Glutamatergic neuron (in vitro differentiated cells): Measurements from ENCODE around the gene MAPK1. TPM values are rescaled to one million over a fixed set of nuclear protein-coding genes. Genes with fewer than 3 reads are reported as not detected.
"Not testable (repeated sequence)": the region's sequence is repeated elsewhere in the genome, so short reads cannot be mapped to it uniquely, and the experiment has no call there.

Source experiments
- DNase-seq: peaks from one replicate; pipeline ENCODE4 v3.0.0; 2022
- H3K27ac Mint-ChIP-seq: one replicate; pipeline ENCODE4 v1.8.0; 2020; ENCODE audit warnings: mild to moderate bottlenecking, mixed read lengths, inconsistent platforms; ENCODE audit not compliant: unreplicated experiment
- H3K27me3 Mint-ChIP-seq: one replicate; pipeline ENCODE4 v1.8.0; 2020; ENCODE audit warnings: mild to moderate bottlenecking, moderate library complexity, mixed read lengths, inconsistent platforms; ENCODE audit not compliant: unreplicated experiment
- H3K36me3 Mint-ChIP-seq: one replicate; pipeline ENCODE4 v1.8.0; 2020; ENCODE audit warnings: mild to moderate bottlenecking, mixed read lengths, inconsistent platforms; ENCODE audit not compliant: unreplicated experiment
- H3K4me1 Mint-ChIP-seq: one replicate; pipeline ENCODE4 v1.8.0; 2020; ENCODE audit warnings: mild to moderate bottlenecking, low read depth, mixed read lengths, inconsistent platforms; ENCODE audit not compliant: unreplicated experiment
- H3K4me3 Mint-ChIP-seq: one replicate; pipeline ENCODE4 v1.8.0; 2020; ENCODE audit warnings: mild to moderate bottlenecking, mixed read lengths, inconsistent platforms; ENCODE audit not compliant: unreplicated experiment
- H3K9me3 Mint-ChIP-seq: one replicate; pipeline ENCODE4 v1.8.0; 2020; ENCODE audit warnings: mild to moderate bottlenecking, moderate library complexity, mixed read lengths, inconsistent platforms; ENCODE audit not compliant: unreplicated experiment
- total RNA-seq: library from RNA; stranded (reverse); fragmentation: NEBNext Ultra II Directional; extraction: Animal tissue kit (Norgen Biotek cat#: 25700); gene quantifications from one replicate; pipeline ENCODE4 v1.2.1, GENCODE V29; 2021; ENCODE audit not compliant: unreplicated experiment
- TF ChIP-seq, protein P1 (sequence below): fragments of 200-600 bp; sonication (generic); IDR thresholded peaks from one replicate; pipeline ENCODE4 v1.5.0; 2021; ENCODE audit not compliant: partially characterized antibody, unreplicated experiment

The MAPK1 gene
- total RNA-seq, 1 donor from 2014 or later: 148 TPM

DNA sequence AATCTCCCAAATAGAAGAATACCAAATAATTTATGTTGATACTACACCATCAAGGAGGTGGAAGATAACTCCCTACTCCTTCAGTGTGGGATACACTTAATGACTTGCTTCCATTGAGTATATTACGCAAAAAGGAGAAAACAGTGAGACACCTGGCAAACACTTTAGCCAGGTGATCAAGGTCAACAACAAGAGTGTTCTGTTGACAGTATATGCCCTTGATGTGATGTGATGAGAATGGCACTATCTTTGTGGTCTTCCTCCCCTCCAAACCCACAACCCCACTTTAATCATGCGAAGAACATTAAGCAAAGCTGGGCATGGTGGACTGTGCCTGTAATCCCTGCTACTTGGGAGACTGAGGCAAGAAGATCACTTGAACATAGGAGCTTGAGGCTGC, 26.0 kb downstream of the MAPK1 start:
- TF ChIP-seq, protein P1, sequence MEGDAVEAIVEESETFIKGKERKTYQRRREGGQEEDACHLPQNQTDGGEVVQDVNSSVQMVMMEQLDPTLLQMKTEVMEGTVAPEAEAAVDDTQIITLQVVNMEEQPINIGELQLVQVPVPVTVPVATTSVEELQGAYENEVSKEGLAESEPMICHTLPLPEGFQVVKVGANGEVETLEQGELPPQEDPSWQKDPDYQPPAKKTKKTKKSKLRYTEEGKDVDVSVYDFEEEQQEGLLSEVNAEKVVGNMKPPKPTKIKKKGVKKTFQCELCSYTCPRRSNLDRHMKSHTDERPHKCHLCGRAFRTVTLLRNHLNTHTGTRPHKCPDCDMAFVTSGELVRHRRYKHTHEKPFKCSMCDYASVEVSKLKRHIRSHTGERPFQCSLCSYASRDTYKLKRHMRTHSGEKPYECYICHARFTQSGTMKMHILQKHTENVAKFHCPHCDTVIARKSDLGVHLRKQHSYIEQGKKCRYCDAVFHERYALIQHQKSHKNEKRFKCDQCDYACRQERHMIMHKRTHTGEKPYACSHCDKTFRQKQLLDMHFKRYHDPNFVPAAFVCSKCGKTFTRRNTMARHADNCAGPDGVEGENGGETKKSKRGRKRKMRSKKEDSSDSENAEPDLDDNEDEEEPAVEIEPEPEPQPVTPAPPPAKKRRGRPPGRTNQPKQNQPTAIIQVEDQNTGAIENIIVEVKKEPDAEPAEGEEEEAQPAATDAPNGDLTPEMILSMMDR: no peak
- peaks cover 7% of the 10 kb centered on the region for H3K36me3 Mint-ChIP-seq
- H3K4me3 Mint-ChIP-seq: no peak overlapping the region
- H3K4me1 Mint-ChIP-seq: peaks cover 16% of the 10 kb centered on the region
- no peaks in the 10 kb centered on the region for H3K27me3 Mint-ChIP-seq
- H3K27ac Mint-ChIP-seq: no peak overlapping the region
- DNase-seq: no peak
- no peaks in the 10 kb centered on the region for H3K9me3 Mint-ChIP-seq

DNA sequence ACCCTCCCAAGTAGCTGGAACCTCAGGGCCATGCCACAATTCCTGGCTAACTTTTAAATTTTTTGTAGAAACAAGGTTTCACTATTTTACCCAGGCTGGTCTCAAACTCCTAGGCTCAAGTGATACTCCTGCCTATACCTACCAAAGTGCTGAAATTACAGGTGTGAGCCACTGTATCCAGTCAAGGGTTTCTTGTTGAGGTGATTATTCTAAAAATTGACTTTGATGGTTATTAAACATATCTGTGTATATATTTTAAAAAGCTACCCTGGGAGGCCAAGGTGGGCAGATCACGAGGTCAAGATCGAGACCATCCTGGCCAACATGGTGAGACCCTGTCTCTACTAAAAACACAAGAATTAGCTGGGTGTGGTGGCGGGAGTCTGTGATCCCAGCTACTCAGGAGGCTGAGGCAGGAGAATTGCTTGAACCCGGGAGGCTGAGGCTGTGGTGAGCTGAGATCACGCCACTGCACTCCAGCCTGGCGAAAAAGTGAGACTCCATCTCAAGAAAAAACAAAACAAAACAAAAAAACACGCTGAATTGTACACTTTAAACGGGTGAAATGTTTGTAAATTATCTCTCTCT, 27.1 kb downstream of the MAPK1 start:
- peaks cover 17% of the 10 kb centered on the region for H3K4me1 Mint-ChIP-seq
- H3K4me3 Mint-ChIP-seq: no peak overlapping the region
- H3K36me3 Mint-ChIP-seq: peaks cover 5% of the 10 kb centered on the region
- no peaks in the 10 kb centered on the region for H3K9me3 Mint-ChIP-seq
- no peaks in the 10 kb centered on the region for H3K27me3 Mint-ChIP-seq
- H3K27ac Mint-ChIP-seq: no peak overlapping the region
- TF ChIP-seq, protein P1: no peak
- no peak for DNase-seq

DNA sequence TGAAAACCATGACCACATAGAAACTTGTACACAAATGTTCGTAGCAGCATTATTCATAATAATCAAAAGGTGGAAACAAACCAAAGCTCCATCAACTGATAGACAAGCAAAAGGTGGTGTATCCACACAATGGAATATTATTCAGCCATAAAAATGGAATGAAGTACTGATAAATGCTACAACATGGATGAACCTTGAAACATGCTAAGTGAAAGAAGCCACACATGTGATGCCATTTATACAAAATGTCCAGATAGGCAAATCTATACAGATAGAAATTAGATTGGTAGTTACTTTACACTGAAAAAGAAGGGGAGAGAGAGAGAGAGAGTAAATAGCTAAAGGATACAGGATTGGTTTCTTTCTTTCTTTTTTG, 27.7 kb downstream of the MAPK1 start:
- Mint-ChIP-seq H3K27me3 (no peaks in the 10 kb centered on the region), H3K36me3 (peaks cover 4% of the 10 kb centered on the region), H3K27ac (no peak overlapping the region), H3K4me1 (peaks cover 20% of the 10 kb centered on the region), H3K9me3 (no peaks in the 10 kb centered on the region), H3K4me3 (no peak overlapping the region)
- TF ChIP-seq, protein P1: no peak
- DNase-seq: no peak

DNA sequence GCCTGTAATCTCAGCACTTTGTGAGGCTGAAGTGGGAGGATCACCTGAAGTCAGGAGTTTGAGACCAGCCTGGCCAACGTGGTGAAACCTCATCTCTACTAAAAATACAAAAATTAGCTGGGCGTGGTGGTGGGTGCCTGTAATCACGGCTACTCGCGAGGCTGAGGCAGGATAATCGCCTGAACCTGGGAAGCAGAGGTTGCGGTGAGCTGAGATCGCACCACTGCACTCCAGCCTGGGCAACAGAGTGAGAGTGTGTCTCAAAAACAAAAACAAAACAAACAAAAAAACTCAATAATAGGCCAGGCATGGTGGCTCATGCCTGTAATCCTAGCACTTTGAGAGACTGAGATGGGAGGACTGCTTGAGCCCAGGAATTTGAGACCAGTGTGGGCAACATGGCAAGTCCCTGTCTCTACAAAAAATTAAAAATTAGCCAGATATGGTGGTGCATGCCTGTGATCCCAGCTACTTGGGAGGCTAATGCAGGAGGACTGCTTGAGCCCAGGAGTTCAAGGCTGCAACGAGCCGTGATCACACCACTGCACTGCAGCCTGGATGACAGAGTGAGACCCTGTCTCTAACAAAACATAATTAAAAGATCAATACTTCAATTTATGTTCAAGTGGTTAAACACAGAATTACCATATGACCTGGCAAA, 28.2 kb downstream of the MAPK1 start:
- H3K4me1 Mint-ChIP-seq: peaks cover 24% of the 10 kb centered on the region
- not testable (repeated sequence) for H3K27me3 Mint-ChIP-seq, H3K9me3 Mint-ChIP-seq, H3K27ac Mint-ChIP-seq, H3K36me3 Mint-ChIP-seq, H3K4me3 Mint-ChIP-seq, DNase-seq

DNA sequence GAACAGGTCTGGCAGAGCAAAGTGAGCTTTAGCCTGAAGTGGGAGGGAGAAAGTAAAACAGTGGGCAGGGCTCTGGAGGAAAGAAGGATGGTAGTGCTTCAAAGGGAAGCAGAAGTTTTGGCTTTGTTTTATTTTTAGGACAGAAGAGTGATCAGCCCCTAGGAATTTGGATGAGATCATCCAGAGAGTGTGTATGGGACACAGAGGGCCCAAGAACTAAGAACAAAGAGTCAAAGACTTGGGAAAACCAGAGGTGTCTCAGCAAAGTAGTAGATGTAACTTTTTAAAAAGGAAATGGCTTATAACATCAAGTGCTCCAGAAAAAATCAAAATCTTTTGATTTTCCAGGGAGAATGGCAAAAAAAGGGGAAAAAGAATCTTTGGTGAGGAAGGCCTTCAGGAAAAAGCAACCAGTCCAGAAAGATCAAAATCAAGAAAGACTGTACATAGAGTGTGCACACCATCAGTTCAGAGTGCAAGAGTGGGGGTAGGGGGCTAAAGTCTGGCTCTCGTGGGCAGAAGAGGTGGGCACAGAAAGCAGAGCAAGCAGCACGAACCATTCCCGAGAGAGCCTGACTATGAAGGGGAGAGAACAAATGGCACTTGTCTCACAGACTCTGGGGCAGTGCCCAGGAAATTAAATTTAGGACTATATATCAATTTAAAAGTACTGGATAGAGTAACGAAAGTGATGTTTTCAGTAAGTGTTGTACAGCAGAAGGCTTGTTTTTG, 30.0 kb downstream of the MAPK1 start:
- H3K36me3 Mint-ChIP-seq: no peaks in the 10 kb centered on the region
- H3K27me3 Mint-ChIP-seq: no peaks in the 10 kb centered on the region
- H3K4me3 Mint-ChIP-seq: peak overlapping the region; percentile 18
- H3K27ac Mint-ChIP-seq: peak overlapping the region; percentile 67
- no peak for DNase-seq
- H3K9me3 Mint-ChIP-seq: no peaks in the 10 kb centered on the region
- H3K4me1 Mint-ChIP-seq: peaks cover 31% of the 10 kb centered on the region
- TF ChIP-seq, protein P1: no peak

DNA sequence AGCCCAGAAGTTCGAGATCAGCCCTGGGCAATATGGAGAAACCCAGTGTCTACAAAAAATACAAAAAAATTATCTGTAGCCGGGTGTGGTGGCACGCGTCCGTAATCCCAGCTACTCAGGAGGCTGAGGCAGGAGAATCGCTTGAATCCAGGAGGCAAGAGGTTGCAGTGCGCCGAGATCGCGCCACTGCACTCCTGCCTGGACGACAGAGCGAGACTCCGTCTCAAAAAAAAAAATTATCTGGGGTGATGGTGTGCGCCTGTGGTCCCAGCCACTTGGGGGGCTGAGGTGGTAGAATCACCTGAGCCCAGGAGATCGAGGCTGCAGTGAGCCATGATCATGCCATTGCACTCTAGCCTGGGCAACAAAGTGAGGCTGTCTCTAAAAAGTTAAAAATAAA, 31.0 kb downstream of the MAPK1 start:
- H3K4me3 Mint-ChIP-seq, DNase-seq, H3K9me3 Mint-ChIP-seq, H3K27me3 Mint-ChIP-seq, H3K27ac Mint-ChIP-seq, H3K36me3 Mint-ChIP-seq: not testable (repeated sequence)
- peaks cover 33% of the 10 kb centered on the region for H3K4me1 Mint-ChIP-seq
